Neural cell (in vitro differentiated cells): ENCODE results near the gene PDE11A. TPM values are rescaled to one million over a fixed set of nuclear protein-coding genes. Genes with fewer than 3 reads are reported as not detected.

Experiments used
- H2AFZ ChIP-seq: fragments of 200-600, 300-800 bp; sonication (generic), shearing (Covaris generic); 2 replicates; pipeline ENCODE4 v1.6.0; 2014; ENCODE audit warnings: low read depth, mild to moderate bottlenecking, antibody characterized with exemption, low read length, moderate library complexity
- H3F3A ChIP-seq: fragments of 200-600 bp; shearing (Covaris generic); 2 replicates; pipeline ENCODE4 v1.6.1; 2016; ENCODE audit warnings: mild to moderate bottlenecking, moderate library complexity, mixed read lengths, antibody characterized with exemption, low read length; ENCODE audit not compliant: insufficient read depth, poor library complexity, severe bottlenecking
- H3K27ac ChIP-seq: fragments of 200-600, 300-800 bp; sonication (generic), shearing (Covaris generic); 2 replicates; pipeline ENCODE4 v1.5.1; 2014; ENCODE audit warnings: mild to moderate bottlenecking, low read length, moderate library complexity
- H3K27me3 ChIP-seq: fragments of 300-800, 200-600 bp; sonication (generic), shearing (Covaris generic); 2 replicates; pipeline ENCODE4 v1.6.0; 2014; ENCODE audit warnings: mild to moderate bottlenecking, low read depth, low read length, moderate library complexity; ENCODE audit not compliant: insufficient read depth
- H3K36me3 ChIP-seq: fragments of 300-800, 200-600 bp; sonication (generic), shearing (Covaris generic); 2 replicates; pipeline ENCODE4 v1.5.1; 2014; ENCODE audit warnings: mild to moderate bottlenecking, antibody characterized with exemption, low read length, moderate library complexity; ENCODE audit not compliant: insufficient read depth
- H3K4me2 ChIP-seq: fragments of 300-800, 200-600 bp; sonication (generic), shearing (Covaris generic); 2 replicates; pipeline ENCODE4 v1.6.0; 2014; ENCODE audit warnings: mild to moderate bottlenecking, low read length
- H3K4me3 ChIP-seq: fragments of 300-800, 200-600 bp; sonication (generic), shearing (Covaris generic); 2 replicates; pipeline ENCODE4 v1.5.1; 2014; ENCODE audit warnings: mild to moderate bottlenecking, low read length, moderate library complexity
- H3K79me2 ChIP-seq: fragments of 200-600 bp; shearing (Covaris generic); replicated peaks from 2 replicates; pipeline ENCODE4 v1.6.0; 2014; ENCODE audit warnings: mild to moderate bottlenecking, low read length, moderate library complexity; ENCODE audit not compliant: insufficient read depth
- H3K9ac ChIP-seq: fragments of 300-800, 200-600 bp; sonication (generic), shearing (Covaris generic); 2 replicates; pipeline ENCODE4 v1.6.1; 2016; ENCODE audit warnings: mild to moderate bottlenecking, low read length, mixed read lengths
- H3K9me2 ChIP-seq: fragments of 200-600 bp; shearing (Covaris generic); 2 replicates; pipeline ENCODE4 v1.6.1; 2016; ENCODE audit warnings: mild to moderate bottlenecking, low read length, mixed read lengths; ENCODE audit not compliant: insufficient read depth
- H3K9me3 ChIP-seq: fragments of 200-600, 300-800 bp; sonication (generic), shearing (Covaris generic); 2 replicates; pipeline ENCODE4 v1.6.1; 2016; ENCODE audit warnings: mild to moderate bottlenecking, mixed run types, low read length, moderate library complexity, mixed read lengths
- H4K20me1 ChIP-seq: fragments of 200-600 bp; shearing (Covaris generic); 2 replicates; pipeline ENCODE4 v1.6.1; 2016; ENCODE audit warnings: mild to moderate bottlenecking, mixed run types; ENCODE audit not compliant: insufficient read depth
- EP300 ChIP-seq: fragments of 450-650 bp; conservative IDR thresholded peaks from 2 replicates; pipeline ENCODE4 v1.6.1; 2014; ENCODE audit warnings: antibody characterized with exemption, mild to moderate bottlenecking, moderate library complexity; ENCODE audit not compliant: poor library complexity, severe bottlenecking
- EZH2 ChIP-seq: fragments of 200-600, 300-800 bp; shearing (Covaris generic), sonication (generic); IDR thresholded peaks from 2 replicates; pipeline ENCODE4 v1.6.1; 2014; ENCODE audit warnings: antibody characterized with exemption, low read length, borderline replicate concordance, mild to moderate bottlenecking; ENCODE audit not compliant: insufficient read depth, poor library complexity, severe bottlenecking
- MXI1 ChIP-seq: fragments of 450-650 bp; conservative IDR thresholded peaks from 2 replicates; pipeline ENCODE4 v1.6.1; 2014; ENCODE audit warnings: antibody characterized with exemption, mild to moderate bottlenecking; ENCODE audit not compliant: poor library complexity, severe bottlenecking
- POLR2AphosphoS5 ChIP-seq: IDR thresholded peaks from 2 replicates; pipeline ENCODE4 v1.6.1; 2012
- RAD21 ChIP-seq: fragments of 450-650 bp; conservative IDR thresholded peaks from 2 replicates; pipeline ENCODE4 v1.6.1; 2014; ENCODE audit warnings: antibody characterized with exemption, mild to moderate bottlenecking, moderate library complexity
- SMC3 ChIP-seq: fragments of 450-650 bp; conservative IDR thresholded peaks from 2 replicates; pipeline ENCODE4 v1.6.1; 2014; ENCODE audit warnings: antibody characterized with exemption, mild to moderate bottlenecking, moderate library complexity; ENCODE audit not compliant: poor library complexity
- TAF1 ChIP-seq: IDR thresholded peaks from 2 replicates; pipeline ENCODE4 v1.6.1; 2012; ENCODE audit warnings: low read depth
- polyA plus RNA-seq: library from polyadenylated mRNA; depleted of rRNA; stranded (reverse); fragments of >200 nt; gene quantifications from 2 replicates; pipeline ENCODE4 v1.2.3, GENCODE V29; 2014
- TF ChIP-seq, protein P1 (sequence below): IDR thresholded peaks from 2 replicates; pipeline ENCODE4 v1.6.1; 2012; ENCODE audit warnings: borderline replicate concordance
- TF ChIP-seq, protein P2 (sequence below): fragments of 450-650 bp; IDR thresholded peaks from 2 replicates; pipeline ENCODE4 v1.5.1; 2014; ENCODE audit warnings: antibody characterized with exemption, mild to moderate bottlenecking, moderate library complexity; ENCODE audit not compliant: poor library complexity, severe bottlenecking

Gene PDE11A
- polyA plus RNA-seq, 1 donor from 2014 or later = 0.89 TPM

- Histone ChIP-seq H3K4me2 (no peak overlapping the region), H3F3A (no peaks in the 10 kb centered on the region), H4K20me1 (no peaks in the 10 kb centered on the region), H3K9me2 (no peaks in the 10 kb centered on the region), H3K9me3 (peaks cover under 1% of the 10 kb centered on the region), H3K4me3 (no peak overlapping the region), H3K9ac (no peak overlapping the region), H3K27ac (peak overlapping the region; percentile 39), H3K27me3 (no peaks in the 10 kb centered on the region), H2AFZ (no peak overlapping the region), H3K36me3 (no peaks in the 10 kb centered on the region), H3K79me2 (no peaks in the 10 kb centered on the region)
- no peak for TF ChIP-seq RAD21
- TF ChIP-seq, protein P1, sequence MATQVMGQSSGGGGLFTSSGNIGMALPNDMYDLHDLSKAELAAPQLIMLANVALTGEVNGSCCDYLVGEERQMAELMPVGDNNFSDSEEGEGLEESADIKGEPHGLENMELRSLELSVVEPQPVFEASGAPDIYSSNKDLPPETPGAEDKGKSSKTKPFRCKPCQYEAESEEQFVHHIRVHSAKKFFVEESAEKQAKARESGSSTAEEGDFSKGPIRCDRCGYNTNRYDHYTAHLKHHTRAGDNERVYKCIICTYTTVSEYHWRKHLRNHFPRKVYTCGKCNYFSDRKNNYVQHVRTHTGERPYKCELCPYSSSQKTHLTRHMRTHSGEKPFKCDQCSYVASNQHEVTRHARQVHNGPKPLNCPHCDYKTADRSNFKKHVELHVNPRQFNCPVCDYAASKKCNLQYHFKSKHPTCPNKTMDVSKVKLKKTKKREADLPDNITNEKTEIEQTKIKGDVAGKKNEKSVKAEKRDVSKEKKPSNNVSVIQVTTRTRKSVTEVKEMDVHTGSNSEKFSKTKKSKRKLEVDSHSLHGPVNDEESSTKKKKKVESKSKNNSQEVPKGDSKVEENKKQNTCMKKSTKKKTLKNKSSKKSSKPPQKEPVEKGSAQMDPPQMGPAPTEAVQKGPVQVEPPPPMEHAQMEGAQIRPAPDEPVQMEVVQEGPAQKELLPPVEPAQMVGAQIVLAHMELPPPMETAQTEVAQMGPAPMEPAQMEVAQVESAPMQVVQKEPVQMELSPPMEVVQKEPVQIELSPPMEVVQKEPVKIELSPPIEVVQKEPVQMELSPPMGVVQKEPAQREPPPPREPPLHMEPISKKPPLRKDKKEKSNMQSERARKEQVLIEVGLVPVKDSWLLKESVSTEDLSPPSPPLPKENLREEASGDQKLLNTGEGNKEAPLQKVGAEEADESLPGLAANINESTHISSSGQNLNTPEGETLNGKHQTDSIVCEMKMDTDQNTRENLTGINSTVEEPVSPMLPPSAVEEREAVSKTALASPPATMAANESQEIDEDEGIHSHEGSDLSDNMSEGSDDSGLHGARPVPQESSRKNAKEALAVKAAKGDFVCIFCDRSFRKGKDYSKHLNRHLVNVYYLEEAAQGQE = no peak
- TF ChIP-seq, protein P2, sequence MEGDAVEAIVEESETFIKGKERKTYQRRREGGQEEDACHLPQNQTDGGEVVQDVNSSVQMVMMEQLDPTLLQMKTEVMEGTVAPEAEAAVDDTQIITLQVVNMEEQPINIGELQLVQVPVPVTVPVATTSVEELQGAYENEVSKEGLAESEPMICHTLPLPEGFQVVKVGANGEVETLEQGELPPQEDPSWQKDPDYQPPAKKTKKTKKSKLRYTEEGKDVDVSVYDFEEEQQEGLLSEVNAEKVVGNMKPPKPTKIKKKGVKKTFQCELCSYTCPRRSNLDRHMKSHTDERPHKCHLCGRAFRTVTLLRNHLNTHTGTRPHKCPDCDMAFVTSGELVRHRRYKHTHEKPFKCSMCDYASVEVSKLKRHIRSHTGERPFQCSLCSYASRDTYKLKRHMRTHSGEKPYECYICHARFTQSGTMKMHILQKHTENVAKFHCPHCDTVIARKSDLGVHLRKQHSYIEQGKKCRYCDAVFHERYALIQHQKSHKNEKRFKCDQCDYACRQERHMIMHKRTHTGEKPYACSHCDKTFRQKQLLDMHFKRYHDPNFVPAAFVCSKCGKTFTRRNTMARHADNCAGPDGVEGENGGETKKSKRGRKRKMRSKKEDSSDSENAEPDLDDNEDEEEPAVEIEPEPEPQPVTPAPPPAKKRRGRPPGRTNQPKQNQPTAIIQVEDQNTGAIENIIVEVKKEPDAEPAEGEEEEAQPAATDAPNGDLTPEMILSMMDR = no peak
- TF ChIP-seq EZH2 = no peak
- TF ChIP-seq EP300 = peak; percentile 45
- peak; percentile 43 for TF ChIP-seq POLR2AphosphoS5
- no peak for TF ChIP-seq MXI1
- no peak for TF ChIP-seq TAF1
These were observed 203.8 kb downstream of the PDE11A start for GRCh38 chr2:177868806-177869205.

- H3K36me3 ChIP-seq = no peaks in the 10 kb centered on the region
- H3K9me3 ChIP-seq = no peaks in the 10 kb centered on the region
- H2AFZ ChIP-seq = no peak overlapping the region
- H3K79me2 ChIP-seq = no peaks in the 10 kb centered on the region
- H3K9ac ChIP-seq = no peak overlapping the region
- H3K27ac ChIP-seq = no peak overlapping the region
- H3K4me2 ChIP-seq = no peak overlapping the region
- no peaks in the 10 kb centered on the region for H3K27me3 ChIP-seq
- H3K4me3 ChIP-seq = no peak overlapping the region
- no peaks in the 10 kb centered on the region for H4K20me1 ChIP-seq
- no peak for TF ChIP-seq POLR2AphosphoS5
- TF ChIP-seq MXI1 = no peak
- TF ChIP-seq EZH2 = no peak
- no peak for TF ChIP-seq RAD21
- TF ChIP-seq, protein P2 = no peak
- TF ChIP-seq SMC3 = no peak
- no peak for TF ChIP-seq TAF1
- TF ChIP-seq, protein P1 = no peak
- no peak for TF ChIP-seq EP300
- no peaks in the 10 kb centered on the region for H3F3A ChIP-seq
- H3K9me2 ChIP-seq = no peaks in the 10 kb centered on the region
These were observed 215.0 kb downstream of the PDE11A start for GRCh38 chr2:177857538-177857937.
